ENCODE data around the gene MARCOL.

GRCh38 chr5:148193202-148193601 lies 45.1 kb upstream of the MARCOL start:
- TF ChIP-seq POLR2A (IDR thresholded peaks at IDR 0.05) = no peak
- TF ChIP-seq CTCF (IDR thresholded peaks at IDR 0.05 in 8 of 11, conservative IDR thresholded peaks at IDR 0.05 in 3 of 11) = no peak
- no peak for TF ChIP-seq POLR2AphosphoS5 (IDR thresholded peaks at IDR 0.05)

Data from spleen (tissue), 7 donors.